ENCODE results near the gene PHACTR3.
"Not testable (repeated sequence)": the region's sequence is repeated elsewhere in the genome, so short reads cannot be mapped to it uniquely, and the experiment has no call there.

PHACTR3 gene

DNA sequence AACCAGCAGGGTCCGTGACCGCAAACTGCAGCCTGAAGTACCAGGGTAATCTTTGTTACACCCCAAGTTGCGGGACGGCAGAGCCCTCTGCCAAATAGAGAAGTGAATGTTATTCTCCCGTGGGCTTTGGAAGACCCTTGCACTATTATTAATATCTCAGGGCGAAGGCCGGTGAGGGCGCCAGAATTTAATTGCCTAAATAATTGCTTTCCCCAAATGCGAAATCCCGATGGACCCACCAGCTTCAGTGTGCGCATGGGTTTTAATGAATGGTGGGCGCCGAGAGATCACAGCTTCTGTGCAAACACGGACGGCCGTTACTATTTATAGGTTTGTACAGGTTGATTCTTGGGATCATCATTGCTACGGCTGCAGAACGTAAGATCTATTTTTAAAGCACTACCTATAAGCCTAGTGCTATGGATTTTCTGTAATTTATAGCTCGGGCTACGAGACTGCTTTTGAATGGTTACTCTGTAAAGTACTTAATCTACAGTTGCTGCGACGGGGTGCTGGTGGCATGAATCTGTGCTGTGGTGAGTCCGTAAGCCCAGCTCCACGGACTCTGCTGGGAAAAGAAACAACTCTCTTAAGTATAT is 15.2 kb upstream of the PHACTR3 start:
- DNase-seq, result no peak

DNA sequence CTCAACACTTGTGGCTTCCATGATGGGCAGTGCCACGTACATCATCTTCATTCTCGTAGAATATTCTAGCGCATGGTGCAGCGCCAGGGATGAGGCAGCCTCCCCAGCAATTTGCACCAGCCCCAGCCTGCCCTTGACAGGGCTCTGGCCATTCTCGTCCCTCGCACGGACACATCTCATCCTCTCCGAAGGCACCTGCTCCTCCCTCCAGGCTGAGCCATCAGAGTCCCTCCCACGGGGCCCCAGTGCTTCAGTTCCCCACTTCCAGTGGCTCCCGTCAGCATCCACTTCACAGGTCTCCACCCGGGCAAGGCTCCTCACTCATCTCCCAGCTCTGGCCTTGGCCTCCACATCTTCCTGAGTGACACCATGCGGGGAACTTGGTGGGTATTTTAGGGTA is 13.3 kb upstream of the PHACTR3 start:
- DNase-seq, result no peak

GRCh38 chr20:59596690-59597089 is 7.7 kb upstream of the PHACTR3 start:
- DNase-seq, result no peak

DNA sequence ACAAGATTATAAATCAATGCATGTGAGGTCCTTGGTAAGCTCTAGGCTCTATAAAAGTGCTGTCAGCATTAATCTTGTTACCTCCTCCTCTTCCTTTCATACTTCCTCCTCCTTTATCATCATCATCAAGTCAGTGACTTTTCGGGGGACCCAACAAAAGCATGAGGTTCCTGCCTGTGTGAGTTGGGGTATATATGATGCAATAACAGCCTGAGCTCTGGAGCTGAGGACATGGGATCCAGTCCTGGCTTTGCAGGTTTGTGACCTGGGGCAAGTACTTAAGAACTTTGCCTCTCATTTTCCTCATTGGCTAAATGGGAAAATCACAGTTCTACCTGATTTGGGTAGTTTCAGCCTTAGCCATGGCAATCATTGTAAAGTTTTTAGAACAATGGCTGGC is 7.1 kb upstream of the PHACTR3 start:
- DNase-seq, result no peak

DNA sequence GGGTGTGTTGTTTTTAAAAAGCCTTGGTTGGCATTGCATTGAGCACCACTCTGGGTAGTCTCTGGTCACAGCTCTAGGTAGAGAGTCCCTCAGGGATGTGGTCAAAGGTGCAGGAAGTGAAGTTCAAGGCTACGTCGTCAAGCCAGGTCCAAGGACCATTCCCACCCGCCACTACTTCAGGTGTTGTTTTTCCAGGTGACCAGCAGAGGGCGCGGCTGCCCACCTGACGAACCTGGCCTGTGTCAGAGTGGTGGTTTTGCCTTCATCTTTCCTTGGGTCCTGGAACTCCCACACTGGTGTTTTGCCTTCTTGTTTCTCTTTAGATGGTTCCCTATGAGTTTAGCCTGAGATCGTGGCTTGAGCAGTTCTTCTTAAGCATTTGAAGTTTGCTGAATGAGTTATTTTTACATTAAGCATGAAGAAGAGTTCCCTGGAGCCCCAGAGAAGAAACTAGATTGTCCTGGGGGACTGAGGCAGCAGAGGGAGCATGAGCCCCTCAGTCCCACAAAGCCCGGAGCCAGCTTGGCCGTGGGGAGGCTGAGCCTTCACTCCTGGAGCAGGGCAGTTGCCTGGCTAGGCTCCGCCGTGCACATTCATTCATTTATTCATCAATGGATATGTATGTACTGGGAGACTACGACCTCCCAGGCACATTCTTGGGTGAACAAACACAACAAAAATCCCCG is 5.6 kb upstream of the PHACTR3 start:
- DNase-seq, result peak; percentile 21

GRCh38 chr20:59599941-59600340 is 4.4 kb upstream of the PHACTR3 start:
- no peak for DNase-seq

GRCh38 chr20:59600472-59600871 is 3.9 kb upstream of the PHACTR3 start:
- DNase-seq, result no peak

DNA sequence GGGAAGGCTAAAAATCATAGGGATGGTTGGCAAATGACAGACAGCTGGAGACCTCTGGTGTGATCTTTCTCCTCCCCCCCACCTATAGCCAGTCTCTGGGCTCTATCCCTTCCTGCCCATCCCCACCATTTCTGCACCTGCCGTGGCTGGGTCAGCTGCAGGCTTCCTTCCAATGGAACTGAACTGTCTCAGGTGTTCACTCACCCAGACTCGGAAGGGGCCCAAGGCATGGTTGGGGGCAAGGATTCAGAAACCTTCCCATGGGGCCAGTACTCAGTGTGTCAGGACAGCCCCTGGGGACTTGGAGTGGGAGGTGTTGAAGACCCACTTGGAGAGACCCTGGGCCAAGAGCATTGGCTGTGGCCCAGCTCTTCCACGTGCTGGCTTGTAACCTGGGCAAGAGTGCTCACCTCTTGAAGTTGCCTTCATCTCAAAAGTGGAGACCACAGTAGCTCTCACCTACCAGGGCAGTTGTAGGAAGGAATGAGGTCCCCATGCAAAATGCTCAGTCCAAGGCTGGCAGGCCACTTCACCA is 1.7 kb upstream of the PHACTR3 start:
- no peak for DNase-seq

GRCh38 chr20:59603176-59603575 is 1.2 kb upstream of the PHACTR3 start:
- no peak for DNase-seq

DNA sequence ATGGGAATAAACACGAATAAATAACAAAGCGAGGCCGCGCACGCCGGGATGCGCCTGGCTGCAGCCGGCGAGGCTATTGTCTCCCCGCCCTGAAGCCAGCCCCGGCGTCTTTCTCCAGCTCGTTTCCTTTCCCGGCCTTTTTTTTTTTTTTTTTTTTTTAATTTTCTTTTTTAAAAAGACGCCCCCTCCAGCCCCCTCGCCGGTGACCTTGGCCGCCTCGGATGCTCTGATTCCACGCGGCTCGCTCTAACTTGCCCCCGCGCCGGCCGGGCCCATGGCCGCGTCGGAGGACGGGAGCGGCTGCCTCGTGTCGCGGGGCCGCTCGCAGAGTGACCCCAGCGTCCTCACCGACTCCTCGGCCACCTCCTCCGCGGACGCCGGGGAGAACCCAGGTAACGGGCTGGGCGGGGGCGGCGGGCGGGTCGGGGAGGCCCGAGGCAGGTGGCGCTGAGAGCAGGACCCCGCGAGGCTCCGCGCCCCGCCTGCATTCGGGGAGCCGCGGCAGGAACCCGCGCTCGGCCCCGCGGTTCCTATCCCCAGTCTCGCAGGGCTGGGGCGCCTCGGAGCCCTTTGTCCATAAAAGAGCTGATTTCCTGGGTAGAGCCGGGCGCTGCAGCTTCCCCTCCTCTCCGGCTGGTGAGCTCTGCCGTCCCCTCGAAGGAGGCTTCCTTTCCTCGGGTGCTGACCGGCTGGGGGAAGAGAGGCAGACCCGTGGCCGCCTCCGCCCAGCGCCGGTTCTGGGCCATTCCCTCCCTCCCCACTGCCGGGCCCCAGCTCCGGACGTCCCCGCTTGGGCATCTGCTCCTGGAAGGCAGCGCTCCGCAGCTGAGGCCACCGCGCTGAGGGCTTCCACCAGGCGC is 631 bp downstream of the PHACTR3 start:
- DNase-seq, result no peak

- DNase-seq, result peak; percentile 40
These were observed 1.4 kb downstream of the PHACTR3 start for GRCh38 chr20:59605601-59606364.

- no peak for DNase-seq
These were observed 2.2 kb downstream of the PHACTR3 start for GRCh38 chr20:59606566-59606965.

DNA sequence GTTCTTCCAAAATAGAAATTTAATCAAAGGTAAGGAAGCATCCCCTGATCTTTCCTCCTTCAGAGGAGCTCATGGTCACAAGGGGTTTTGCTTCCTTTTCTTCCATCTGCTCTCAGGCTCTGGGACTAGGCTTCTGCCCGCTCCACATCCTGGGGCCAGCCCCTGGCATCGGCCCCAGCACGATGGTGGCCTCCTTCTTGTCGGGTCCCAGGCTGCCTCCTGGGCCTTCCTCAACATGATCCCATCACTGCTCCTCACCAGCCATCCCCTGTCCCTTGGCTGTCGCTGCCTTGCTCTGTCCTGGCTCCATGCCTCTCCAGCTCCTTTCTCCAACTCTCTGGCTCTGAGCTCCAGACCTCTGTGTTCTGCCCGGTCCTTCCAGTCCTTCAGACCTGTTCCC is 4.1 kb downstream of the PHACTR3 start:
- DNase-seq, result no peak

DNA sequence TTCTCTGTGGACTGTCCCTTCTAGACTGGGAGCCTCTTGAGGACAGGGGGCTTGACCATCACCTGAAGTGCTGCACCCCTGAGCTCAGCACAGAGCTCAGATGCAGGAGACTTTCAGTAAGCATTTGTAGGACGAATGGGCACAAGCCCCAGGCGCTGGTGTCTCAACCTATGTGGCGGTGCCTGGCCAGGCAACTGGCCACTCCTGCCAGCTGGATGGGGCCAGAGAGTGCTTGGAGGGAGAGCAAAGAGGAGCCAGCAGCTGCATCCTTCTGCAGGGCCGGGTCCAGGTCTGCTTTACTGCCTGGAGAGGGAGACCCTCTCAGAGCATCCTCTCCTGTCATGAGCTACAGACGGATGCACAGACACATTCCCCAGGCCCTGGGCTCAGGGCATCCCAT is 4.5 kb downstream of the PHACTR3 start:
- no peak for DNase-seq

DNA sequence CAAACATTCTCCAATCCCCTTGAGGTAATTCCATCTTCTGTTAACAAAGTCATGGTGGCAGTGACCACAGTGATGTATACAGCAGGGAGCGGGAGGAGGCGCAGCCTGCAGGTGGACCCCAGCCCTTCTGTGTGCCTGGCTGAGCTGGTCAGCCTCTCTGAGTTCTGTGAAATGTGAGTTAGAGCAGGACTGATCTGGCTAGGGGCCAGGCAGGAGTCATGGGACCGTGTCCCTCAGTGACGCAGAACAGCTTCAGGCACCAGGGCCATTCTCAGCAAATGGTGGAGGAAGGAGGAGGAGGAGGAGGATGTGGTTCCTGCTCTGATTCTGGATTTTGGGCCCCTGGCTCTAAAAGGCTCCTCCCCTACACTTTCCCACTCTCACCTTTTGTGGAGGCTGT is 6.9 kb downstream of the PHACTR3 start:
- no peak for DNase-seq

DNA sequence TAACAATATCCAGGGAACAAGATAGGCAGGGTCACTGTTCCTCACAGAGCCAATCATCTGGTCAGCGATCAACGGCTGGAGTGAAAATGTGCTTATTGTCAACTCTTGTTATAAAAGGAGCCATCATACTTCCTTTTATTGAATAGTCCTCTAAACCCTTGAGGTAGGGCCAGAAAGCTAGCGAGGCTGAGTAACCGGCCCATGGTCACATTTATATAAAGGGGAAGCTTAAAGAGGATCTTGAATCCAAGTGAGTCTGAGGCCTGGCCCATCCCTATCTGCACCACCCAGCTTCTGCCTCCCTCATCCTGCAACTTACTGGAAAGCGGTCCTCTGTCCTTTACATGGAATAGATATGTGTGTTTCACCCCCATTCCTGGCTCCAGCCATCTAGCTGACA is 9.5 kb downstream of the PHACTR3 start:
- DNase-seq, result no peak

GRCh38 chr20:59614714-59615113 is 10.4 kb downstream of the PHACTR3 start:
- DNase-seq, result no peak

- no peak for DNase-seq
These were observed 12.0 kb downstream of the PHACTR3 start for GRCh38 chr20:59616306-59616705.

DNA sequence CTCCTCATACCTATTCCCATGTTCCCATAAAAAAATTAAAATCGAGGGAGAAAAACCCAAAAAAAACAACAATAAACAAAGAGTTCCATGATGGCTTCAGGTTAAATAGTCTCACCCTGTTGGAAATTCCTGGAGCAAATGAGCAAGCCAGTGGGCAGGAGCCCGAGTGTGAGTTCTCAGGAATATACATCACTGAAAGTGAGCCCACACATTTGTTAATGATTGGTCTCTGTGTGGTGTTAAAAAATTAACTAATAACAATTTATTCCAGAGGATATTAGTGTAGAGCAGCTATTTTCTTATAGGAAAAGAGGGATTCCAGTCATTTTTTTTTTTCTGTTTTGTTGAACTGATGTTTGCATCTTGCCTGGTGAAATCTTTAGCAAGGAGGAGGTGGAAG is 12.9 kb downstream of the PHACTR3 start:
- no peak for DNase-seq

- no peak for DNase-seq
These were observed 13.8 kb downstream of the PHACTR3 start for GRCh38 chr20:59618131-59618530.

DNA sequence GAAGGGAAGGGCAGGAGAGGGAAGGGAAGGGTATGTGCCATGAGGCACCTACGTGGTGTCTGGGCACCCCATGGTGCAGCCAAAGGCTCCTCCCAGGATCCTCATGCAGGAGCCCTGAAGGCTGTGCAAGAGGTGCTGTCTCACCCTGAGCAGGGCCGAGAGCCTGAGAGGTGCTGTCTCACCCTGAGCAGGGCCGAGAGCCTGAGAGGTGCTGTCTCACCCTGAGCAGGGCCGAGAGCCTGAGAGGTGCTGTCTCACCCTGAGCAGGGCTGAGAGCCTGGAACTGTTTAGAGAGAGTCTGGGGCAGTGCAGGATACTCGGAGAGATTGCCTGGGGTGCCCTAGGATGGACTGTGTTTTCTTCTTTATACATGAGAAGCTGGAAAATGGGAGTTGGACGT is 14.2 kb downstream of the PHACTR3 start:
- DNase-seq, result not testable (repeated sequence)

- no peak for DNase-seq
These were observed 16.6 kb downstream of the PHACTR3 start for GRCh38 chr20:59620860-59621505.

- DNase-seq, result no peak
These were observed 18.2 kb downstream of the PHACTR3 start for GRCh38 chr20:59622496-59622895.
